GM18519 (cell line): ENCODE results near the gene FASTK.

Source experiments
- ATAC-seq: cut with Tn5 transposase; IDR thresholded peaks from one replicate; pipeline ENCODE4 v1.9.1; 2021; ENCODE audit warnings: mild to moderate bottlenecking, moderate library complexity; ENCODE audit not compliant: unreplicated experiment, low FRiP score

The FASTK gene

GRCh38 chr7:151083071-151083823 is 2.6 kb upstream of the FASTK start, which contains the start of gene TMUB1:
TMUB1 (minus strand) TSS chr7:151083493; CDS start chr7:151082563, 930 bp downstream.
- ATAC-seq: peak; percentile 38

GRCh38 chr7:151082141-151083070 is 1.8 kb upstream of the FASTK start:
- ATAC-seq: no peak

- no peak for ATAC-seq
Measured at GRCh38 chr7:151081170-151082101, 827 bp upstream of the FASTK start.

GRCh38 chr7:151080067-151080521 is 515 bp downstream of the FASTK start:
- no peak for ATAC-seq

GRCh38 chr7:151079199-151079910 is 1.3 kb downstream of the FASTK start:
- no peak for ATAC-seq

- ATAC-seq: no peak
Measured at GRCh38 chr7:151078233-151079040, 2.2 kb downstream of the FASTK start.

- ATAC-seq: no peak
Measured at GRCh38 chr7:151077705-151078232, 2.8 kb downstream of the FASTK start.

GRCh38 chr7:151076863-151077704 is 3.5 kb downstream of the FASTK start:
- ATAC-seq: no peak

- ATAC-seq: no peak
Measured at GRCh38 chr7:151075978-151076426, 4.6 kb downstream of the FASTK start.

GRCh38 chr7:151075662-151075971 is 5.0 kb downstream of the FASTK start:
- no peak for ATAC-seq

- ATAC-seq: no peak
Measured at GRCh38 chr7:151074817-151075661, 5.6 kb downstream of the FASTK start.

GRCh38 chr7:151073990-151074389 is 6.6 kb downstream of the FASTK start:
- ATAC-seq: no peak

GRCh38 chr7:151071032-151071866 is 9.4 kb downstream of the FASTK start:
- ATAC-seq: no peak

- no peak for ATAC-seq
Measured at GRCh38 chr7:151070574-151070960, 10.0 kb downstream of the FASTK start.

GRCh38 chr7:151069841-151070573 is 10.6 kb downstream of the FASTK start:
- ATAC-seq: no peak
